MG63 (cell line): ENCODE data around the gene SAT1. TPM values are rescaled to one million over a fixed set of nuclear protein-coding genes. Genes with fewer than 3 reads are reported as not detected.

Experiments used
- DNase-seq: peaks from one replicate; pipeline ENCODE4 v3.0.0-alpha.2; 2020
- H3K27me3 ChIP-seq: fragments of 250-450 bp; sonication (Bioruptor Pico); 2 replicates; pipeline ENCODE4 v1.5.1; 2020; ENCODE audit warnings: mild to moderate bottlenecking, moderate library complexity
- H3K36me3 ChIP-seq: fragments of 250-450 bp; sonication (Bioruptor Pico); 2 replicates; pipeline ENCODE4 v1.5.1; 2020; ENCODE audit warnings: mild to moderate bottlenecking, moderate library complexity
- H3K4me3 ChIP-seq: fragments of 250-450 bp; sonication (Bioruptor Pico); 2 replicates; pipeline ENCODE4 v1.5.1; 2020; ENCODE audit warnings: mild to moderate bottlenecking, moderate library complexity
- H3K9me3 ChIP-seq: fragments of 250-450 bp; sonication (Bioruptor Pico); 2 replicates; pipeline ENCODE4 v1.5.1; 2020; ENCODE audit warnings: mild to moderate bottlenecking, moderate library complexity
- total RNA-seq: library from RNA; depleted of rRNA; stranded (reverse); fragments of >200 nt; shearing (Covaris generic); gene quantifications from 2 replicates; pipeline ENCODE4 v1.2.3, GENCODE V29; 2014; ENCODE audit warnings: low replicate concordance

The SAT1 gene
- total RNA-seq, 1 experiment from 2014 or later, result 62.1 TPM

GRCh38 chrX:23790155-23790497 lies 7.2 kb downstream of the SAT1 start:
- no peaks in the 10 kb centered on the region for H3K27me3 ChIP-seq

GRCh38 chrX:23792861-23793553 lies 10.0 kb downstream of the SAT1 start:
- Histone ChIP-seq H3K36me3 (no peaks in the 10 kb centered on the region), H3K27me3 (no peaks in the 10 kb centered on the region), H3K4me3 (no peak overlapping the region), H3K9me3 (no peaks in the 10 kb centered on the region)
- DNase-seq, result no peak

More at GRCh38 chrX:23790155-23790497, 7.2 kb downstream of the SAT1 start:
- no peaks in the 10 kb centered on the region for H3K9me3 ChIP-seq
- no peak overlapping the region for H3K4me3 ChIP-seq
- H3K36me3 ChIP-seq, result peaks cover 7% of the 10 kb centered on the region
- no peak for DNase-seq

GRCh38 chrX:23795221-23795620 lies 12.2 kb downstream of the SAT1 start:
- no peaks in the 10 kb centered on the region for H3K27me3 ChIP-seq
- no peak for DNase-seq
- no peaks in the 10 kb centered on the region for H3K9me3 ChIP-seq

GRCh38 chrX:23797371-23798128 lies 14.6 kb downstream of the SAT1 start:
- no peak overlapping the region for H3K4me3 ChIP-seq
- no peak for DNase-seq
- no peaks in the 10 kb centered on the region for H3K27me3 ChIP-seq
- no peaks in the 10 kb centered on the region for H3K9me3 ChIP-seq
- H3K36me3 ChIP-seq, result no peaks in the 10 kb centered on the region

More at GRCh38 chrX:23795221-23795620, 12.2 kb downstream of the SAT1 start:
- Histone ChIP-seq H3K36me3 (no peaks in the 10 kb centered on the region), H3K4me3 (no peak overlapping the region)

GRCh38 chrX:23799469-23800065 lies 16.6 kb downstream of the SAT1 start:
- Histone ChIP-seq H3K27me3 (no peaks in the 10 kb centered on the region), H3K9me3 (no peaks in the 10 kb centered on the region), H3K36me3 (no peaks in the 10 kb centered on the region), H3K4me3 (no peak overlapping the region)
- DNase-seq, result no peak

- no peak for DNase-seq
- no peaks in the 10 kb centered on the region for H3K9me3 ChIP-seq
- no peaks in the 10 kb centered on the region for H3K36me3 ChIP-seq
These were observed 19.5 kb downstream of the SAT1 start for GRCh38 chrX:23802431-23802830.

GRCh38 chrX:23803931-23804381 lies 21.0 kb downstream of the SAT1 start:
- peak; percentile 78 for DNase-seq
- no peaks in the 10 kb centered on the region for H3K9me3 ChIP-seq
- H3K27me3 ChIP-seq, result no peaks in the 10 kb centered on the region
- H3K36me3 ChIP-seq, result no peaks in the 10 kb centered on the region
- H3K4me3 ChIP-seq, result no peak overlapping the region

More at GRCh38 chrX:23802431-23802830, 19.5 kb downstream of the SAT1 start:
- no peaks in the 10 kb centered on the region for H3K27me3 ChIP-seq
- no peak overlapping the region for H3K4me3 ChIP-seq

- DNase-seq, result no peak
- no peaks in the 10 kb centered on the region for H3K27me3 ChIP-seq
- no peaks in the 10 kb centered on the region for H3K9me3 ChIP-seq
- no peak overlapping the region for H3K4me3 ChIP-seq
- no peaks in the 10 kb centered on the region for H3K36me3 ChIP-seq
These were observed 21.6 kb downstream of the SAT1 start for GRCh38 chrX:23804578-23804977.

GRCh38 chrX:23805389-23805788 lies 22.4 kb downstream of the SAT1 start:
- no peaks in the 10 kb centered on the region for H3K36me3 ChIP-seq
- H3K4me3 ChIP-seq, result no peak overlapping the region
- H3K9me3 ChIP-seq, result no peaks in the 10 kb centered on the region
- no peaks in the 10 kb centered on the region for H3K27me3 ChIP-seq
- no peak for DNase-seq

- H3K9me3 ChIP-seq, result no peaks in the 10 kb centered on the region
- H3K27me3 ChIP-seq, result no peaks in the 10 kb centered on the region
- no peak overlapping the region for H3K4me3 ChIP-seq
- H3K36me3 ChIP-seq, result no peaks in the 10 kb centered on the region
- no peak for DNase-seq
These were observed 27.3 kb downstream of the SAT1 start for GRCh38 chrX:23810279-23810678.

GRCh38 chrX:23811108-23811651 lies 28.2 kb downstream of the SAT1 start:
- no peaks in the 10 kb centered on the region for H3K36me3 ChIP-seq
- no peaks in the 10 kb centered on the region for H3K27me3 ChIP-seq
- DNase-seq, result no peak
- peak overlapping the region; percentile 13 for H3K4me3 ChIP-seq
- H3K9me3 ChIP-seq, result no peaks in the 10 kb centered on the region

- Histone ChIP-seq H3K27me3 (no peaks in the 10 kb centered on the region), H3K4me3 (no peak overlapping the region), H3K36me3 (no peaks in the 10 kb centered on the region), H3K9me3 (no peaks in the 10 kb centered on the region)
- DNase-seq, result no peak
These were observed 28.7 kb downstream of the SAT1 start for GRCh38 chrX:23811656-23812055.

GRCh38 chrX:23813808-23814207 lies 30.8 kb downstream of the SAT1 start:
- no peaks in the 10 kb centered on the region for H3K27me3 ChIP-seq
- H3K9me3 ChIP-seq, result no peaks in the 10 kb centered on the region
- H3K36me3 ChIP-seq, result no peaks in the 10 kb centered on the region
- H3K4me3 ChIP-seq, result no peak overlapping the region
- DNase-seq, result no peak

- no peaks in the 10 kb centered on the region for H3K27me3 ChIP-seq
- no peak overlapping the region for H3K4me3 ChIP-seq
- no peaks in the 10 kb centered on the region for H3K9me3 ChIP-seq
- no peak for DNase-seq
- no peaks in the 10 kb centered on the region for H3K36me3 ChIP-seq
These were observed 32.4 kb downstream of the SAT1 start for GRCh38 chrX:23815376-23815775.

- Histone ChIP-seq H3K9me3 (no peaks in the 10 kb centered on the region), H3K36me3 (no peaks in the 10 kb centered on the region), H3K27me3 (no peaks in the 10 kb centered on the region), H3K4me3 (no peak overlapping the region)
- DNase-seq, result no peak
These were observed 33.2 kb downstream of the SAT1 start for GRCh38 chrX:23816179-23816578.

- H3K27me3 ChIP-seq, result no peaks in the 10 kb centered on the region
- no peaks in the 10 kb centered on the region for H3K9me3 ChIP-seq
- DNase-seq, result no peak
- H3K36me3 ChIP-seq, result no peaks in the 10 kb centered on the region
- H3K4me3 ChIP-seq, result no peak overlapping the region
These were observed 35.0 kb downstream of the SAT1 start for GRCh38 chrX:23817979-23818336.
